ENCODE measurements around the gene RGS6. TPM values are rescaled to one million over a fixed set of nuclear protein-coding genes. Genes with fewer than 3 reads are reported as not detected.

Gene RGS6
- polyA plus RNA-seq, 4 donors, result 1.1 to 11.3 (median 1.3) TPM

DNA sequence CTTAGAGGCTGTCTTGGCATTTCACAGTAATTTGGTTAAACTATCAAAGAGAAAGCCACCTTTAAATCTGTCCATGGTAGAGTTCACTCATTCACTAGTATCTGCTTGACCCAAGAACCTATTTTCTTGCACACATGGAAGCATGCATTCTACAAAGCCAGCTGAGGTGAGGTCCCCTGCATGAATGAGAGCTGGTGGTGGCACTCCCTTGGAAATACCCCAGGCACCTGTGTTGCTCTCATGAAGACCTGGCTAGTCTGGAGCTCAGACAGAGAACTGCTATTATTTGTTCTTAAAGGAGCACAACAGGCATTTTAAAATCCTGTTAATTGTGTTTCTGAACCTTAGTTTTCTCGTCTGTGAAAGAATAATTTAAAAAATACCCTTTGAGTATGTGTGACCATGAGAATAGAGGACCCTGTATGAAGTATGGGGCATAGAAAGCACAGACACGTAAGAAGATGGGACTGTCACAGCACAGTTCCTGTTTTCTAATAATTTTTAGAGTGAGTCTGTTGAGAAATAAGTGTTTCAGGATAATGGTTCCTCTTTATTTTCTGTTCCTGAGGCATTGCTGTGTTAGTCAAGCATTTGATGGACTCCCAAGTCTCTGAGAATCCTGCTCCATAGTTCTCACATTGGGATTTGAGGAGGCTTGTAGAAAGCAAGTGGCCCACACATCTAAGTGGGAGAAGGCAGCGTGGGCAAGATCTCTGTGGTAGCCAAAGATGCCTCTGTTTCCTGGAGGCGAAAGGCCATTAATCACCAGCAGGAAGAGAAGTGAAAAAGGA is 10.9 kb downstream of the RGS6 start:
- DNase-seq (ENCODE audit: low read depth in 4 of 4, low spot score in 3 of 4), result no peak

DNA sequence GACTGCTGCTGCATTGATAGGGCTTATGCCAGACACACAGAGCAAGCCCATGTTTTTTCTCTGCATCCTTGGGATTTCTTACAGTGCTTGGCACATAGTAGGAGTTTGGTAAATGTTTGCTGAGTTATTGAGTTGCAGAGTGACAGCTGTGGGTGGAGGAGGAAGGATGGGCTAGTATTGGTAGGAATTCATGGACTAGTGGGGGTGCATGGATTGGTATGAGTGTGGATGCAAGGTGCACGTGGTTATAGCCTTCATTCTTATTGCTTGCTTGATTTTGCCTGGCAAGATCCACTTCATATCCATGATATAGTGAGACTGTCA is 11.4 kb downstream of the RGS6 start:
- no peak for DNase-seq (ENCODE audit: low read depth in 4 of 4, low spot score in 3 of 4)

DNA sequence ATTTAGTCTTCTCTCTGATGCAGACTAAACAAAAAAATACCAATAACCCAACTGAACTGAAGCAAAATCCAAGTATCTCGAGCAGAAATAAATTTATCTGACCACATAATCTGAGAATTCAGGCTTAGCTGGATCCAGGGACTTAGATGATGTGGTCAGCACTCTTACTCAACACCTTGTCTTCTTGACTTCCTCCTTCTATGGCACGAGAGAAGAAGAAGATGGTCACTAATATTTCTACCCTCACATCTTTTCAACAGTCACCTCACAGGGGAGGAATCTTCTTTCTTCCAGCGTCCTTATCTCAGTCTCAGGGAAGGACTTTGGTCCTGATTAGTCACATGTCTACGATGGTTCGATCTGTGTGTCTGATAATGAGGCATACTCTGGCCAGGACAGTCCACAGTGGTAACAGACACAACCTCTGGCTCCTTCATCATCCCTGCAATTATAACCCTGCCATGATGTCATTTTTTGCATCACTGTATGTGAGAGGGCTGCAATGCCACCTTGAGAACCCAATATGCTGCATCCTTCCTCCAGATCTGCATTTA is 15.8 kb downstream of the RGS6 start:
- DNase-seq (ENCODE audit: low read depth in 4 of 4, low spot score in 3 of 4), result no peak

DNA sequence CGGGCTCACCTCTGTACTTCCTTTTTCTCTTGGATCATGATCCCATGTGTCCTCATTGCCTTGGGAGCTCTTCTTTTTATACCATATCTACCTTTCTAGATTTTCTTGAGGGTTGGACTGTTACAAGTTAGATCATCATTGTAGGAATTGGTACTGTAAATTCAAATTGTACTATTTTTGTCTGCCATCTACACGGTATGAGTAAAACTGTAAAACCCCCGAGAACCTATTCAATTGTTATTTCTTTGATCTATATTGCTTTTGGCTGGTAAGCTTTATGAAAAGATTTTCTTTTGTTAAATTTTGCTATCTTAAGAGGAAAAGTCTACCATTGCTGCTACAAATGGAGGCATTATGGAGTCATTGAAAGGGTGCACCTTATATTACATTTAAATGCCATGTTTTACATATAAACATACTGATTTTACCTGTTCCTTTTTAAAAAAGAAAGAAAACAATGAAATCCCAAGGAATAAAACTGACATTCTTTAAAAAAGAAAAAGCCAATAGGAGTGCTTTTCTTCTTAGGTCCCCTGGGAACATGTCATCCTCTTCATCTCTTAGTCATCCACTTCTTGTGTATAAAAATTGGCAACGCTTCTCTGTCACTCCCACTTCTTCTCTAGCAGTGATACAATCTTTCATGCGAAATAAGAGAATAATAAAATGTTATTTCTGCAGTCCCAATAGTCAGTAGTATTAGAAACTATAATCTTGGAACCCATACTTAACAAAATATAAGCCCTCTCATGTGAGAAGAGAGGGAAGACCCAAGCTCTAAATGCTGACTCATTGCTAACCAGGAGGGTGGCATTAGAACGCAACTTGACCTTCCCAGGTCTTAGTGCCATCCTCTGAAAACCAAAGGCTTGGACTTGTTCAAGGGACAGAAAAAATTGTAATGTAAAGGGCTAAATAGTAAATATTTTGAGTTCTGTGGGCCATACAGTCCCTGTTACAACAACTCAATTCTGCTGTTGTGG is 20.4 kb downstream of the RGS6 start:
- no peak for DNase-seq (ENCODE audit: low read depth in 4 of 4, low spot score in 3 of 4)

DNA sequence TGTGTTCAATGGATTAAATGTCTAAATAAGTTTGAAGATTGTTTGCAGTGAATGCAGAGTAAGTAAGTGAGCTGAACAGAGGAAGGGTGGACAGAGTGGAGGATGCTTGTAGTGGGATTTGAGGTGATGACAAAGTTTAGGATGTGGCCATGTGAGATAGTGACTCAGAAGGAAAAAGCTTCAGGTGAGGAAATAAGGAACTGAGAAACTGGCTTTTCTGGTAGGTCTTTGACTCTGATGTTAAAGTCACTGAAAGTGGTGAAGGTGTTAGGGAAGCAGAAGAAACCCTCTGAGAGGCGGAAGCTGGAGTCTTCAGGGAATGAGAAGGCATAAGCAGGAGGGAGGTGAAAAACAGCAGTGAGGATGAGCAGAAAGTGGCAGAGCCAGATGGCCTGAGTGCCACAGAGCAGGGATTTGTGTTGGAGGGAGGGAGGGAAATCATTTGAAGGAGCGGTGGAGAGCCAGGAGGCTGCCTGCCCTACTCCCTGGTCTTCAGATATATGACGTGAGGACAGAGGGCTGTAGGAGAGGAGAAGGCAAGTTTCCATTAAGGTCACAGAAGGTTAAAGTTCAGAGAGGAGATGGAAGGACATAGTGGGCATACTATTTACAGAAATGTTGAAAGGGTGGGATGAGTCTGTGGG is 24.8 kb downstream of the RGS6 start:
- DNase-seq (ENCODE audit: low read depth in 4 of 4, low spot score in 3 of 4), result no peak

DNA sequence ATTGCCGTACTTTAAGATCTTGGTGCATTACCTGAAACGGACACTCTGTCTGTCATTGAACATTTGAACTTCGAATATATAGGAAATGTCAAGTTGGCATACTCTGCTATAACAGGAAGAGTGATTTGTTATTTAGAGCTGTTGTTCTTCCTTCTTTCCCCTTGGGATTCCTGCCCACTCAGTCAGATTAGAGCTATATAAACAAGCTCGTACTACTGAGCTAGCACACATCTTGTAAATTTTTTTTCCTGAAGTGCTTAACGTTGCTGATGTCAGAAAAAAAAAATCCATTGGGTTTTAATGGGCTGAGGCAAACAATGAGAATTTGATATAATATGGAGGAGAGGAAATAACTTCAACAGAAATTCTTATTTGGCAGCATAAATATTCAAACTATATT is 26.8 kb downstream of the RGS6 start:
- no peak for DNase-seq (ENCODE audit: low read depth in 4 of 4, low spot score in 3 of 4)

DNA sequence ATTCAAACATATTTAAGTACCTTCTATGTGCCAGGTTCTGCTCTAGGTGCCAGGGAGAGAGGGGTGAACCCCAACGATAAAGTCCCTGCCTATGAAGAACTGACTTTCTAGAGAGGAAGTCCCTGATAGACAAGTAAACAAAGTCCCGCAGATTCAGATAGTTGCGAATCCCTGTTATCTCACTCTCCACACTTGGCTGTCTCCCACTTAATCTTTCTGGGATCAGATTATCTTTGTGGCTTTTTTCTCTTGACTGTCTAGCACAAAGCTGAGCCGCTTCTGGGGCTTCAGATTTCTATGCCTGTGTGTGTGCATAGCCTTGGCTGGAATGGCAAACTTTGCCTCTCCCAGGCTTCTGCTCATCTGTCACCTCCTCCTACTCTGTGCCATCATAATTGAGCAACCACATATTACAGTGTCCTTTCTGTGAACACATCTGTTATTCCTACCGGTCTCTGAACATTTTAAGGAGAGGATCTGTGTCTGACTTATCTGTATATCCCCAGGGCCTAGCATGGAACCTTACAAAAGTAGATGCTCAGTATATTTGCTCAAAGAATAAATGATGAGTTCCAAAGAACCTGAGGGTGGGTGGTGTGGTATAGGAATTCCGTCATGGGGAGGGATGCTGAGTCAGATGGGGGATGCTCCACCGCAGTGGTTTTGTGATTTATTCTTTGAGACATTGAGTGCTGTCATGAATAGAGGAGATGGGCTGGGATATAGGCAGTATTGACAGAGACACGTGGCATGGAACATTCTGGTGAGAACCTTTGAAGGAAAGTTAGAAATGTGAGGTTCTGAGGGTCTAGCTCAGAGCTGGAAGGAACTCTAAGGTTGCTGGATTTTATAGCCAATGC is 28.5 kb downstream of the RGS6 start:
- DNase-seq (ENCODE audit: low read depth in 4 of 4, low spot score in 3 of 4), result no peak

DNA sequence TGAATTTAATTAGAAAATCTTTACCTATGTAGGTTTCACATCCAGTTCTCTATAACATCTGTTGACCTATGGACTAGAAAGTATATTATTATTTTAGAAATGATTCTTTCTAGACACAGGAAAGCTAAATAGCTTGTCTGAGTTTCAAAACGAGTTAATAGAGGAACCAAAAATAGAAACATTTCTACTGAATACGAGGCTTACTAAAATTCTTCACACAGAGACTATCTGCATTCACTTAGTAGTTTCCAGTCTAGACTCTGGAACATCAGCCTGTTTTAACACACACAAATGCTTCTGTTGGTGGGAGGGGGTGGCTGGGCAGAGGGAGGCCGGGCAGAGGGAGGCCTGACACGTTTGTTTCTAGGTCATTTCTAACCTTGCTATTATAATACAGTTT is 29.7 kb downstream of the RGS6 start:
- no peak for DNase-seq (ENCODE audit: low read depth in 4 of 4, low spot score in 3 of 4)

DNA sequence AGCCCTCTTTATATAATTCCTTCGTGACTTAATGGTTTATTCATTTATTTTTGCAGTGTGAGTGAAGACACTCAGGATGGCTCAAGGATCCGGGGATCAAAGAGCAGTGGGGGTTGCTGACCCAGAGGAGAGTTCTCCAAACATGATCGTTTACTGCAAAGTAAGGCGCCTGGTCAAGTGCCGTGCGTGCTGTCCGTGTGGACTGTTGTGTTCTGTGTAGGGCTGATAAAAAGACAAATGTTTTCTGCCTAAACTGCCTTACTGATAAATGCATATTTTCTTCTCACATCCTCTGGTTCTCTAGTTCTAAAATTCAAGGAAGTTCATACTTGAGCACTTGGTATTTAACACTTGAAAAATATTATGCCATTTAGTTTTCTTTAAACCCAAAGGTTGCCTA is 32.5 kb downstream of the RGS6 start:
- DNase-seq (ENCODE audit: low read depth in 4 of 4, low spot score in 3 of 4), result no peak

DNA sequence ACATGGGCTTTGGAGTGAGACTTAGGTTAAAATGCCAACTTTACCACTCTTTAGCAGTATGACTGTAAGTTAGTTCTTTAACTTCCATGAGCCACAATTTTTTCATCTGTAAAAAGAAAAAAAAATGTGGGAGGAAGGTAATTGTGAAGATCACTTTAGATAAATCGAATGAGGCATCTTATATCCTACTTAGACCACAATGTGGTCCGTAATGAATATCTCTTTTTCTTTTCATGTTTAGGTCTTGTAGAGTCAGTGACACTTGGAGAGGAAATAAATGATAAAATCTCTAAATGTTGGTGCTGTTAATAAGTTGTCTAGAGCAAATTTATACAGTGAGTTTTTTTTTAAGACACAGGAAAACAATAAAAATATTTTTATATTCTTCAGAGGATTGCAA is 34.3 kb downstream of the RGS6 start:
- DNase-seq (ENCODE audit: low read depth in 4 of 4, low spot score in 3 of 4), result no peak

DNA sequence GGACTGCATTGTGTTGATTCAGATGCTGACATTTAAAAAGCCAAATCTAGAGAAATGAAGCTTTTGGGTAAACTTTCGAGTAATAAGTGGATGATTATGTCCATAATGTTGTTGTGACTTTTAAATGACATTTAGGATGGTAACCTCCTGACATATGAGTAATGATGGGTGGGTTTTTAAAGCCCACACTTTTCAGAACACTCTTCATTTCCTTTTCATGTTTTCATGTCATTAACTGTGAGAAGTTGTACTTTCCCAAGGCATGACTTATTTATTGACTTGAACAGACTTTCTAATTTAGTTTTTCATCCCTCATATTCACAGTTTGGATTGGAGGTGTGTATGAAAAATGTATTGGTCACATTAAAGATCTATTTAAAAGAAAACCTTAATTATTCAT is 35.5 kb downstream of the RGS6 start:
- no peak for DNase-seq (ENCODE audit: low read depth in 4 of 4, low spot score in 3 of 4)

DNA sequence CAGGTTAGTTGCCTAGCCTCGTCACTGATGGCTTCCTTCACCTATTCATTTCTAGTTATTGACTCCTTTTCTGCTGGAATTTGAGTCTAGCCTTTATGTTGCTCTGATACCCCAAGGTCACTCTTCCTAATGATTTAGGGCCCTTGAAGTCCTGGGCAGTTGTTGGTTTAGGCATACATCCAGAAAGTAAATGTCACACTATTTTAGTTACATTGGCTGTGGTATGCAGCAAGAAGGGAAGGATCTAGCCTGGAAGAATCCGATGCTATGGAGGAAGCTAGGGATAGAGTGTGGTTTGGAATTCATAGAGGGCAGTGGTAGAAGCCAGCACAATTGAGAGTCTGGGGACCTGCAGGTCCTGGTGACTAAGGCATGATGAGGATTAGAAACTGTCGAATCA is 38.0 kb downstream of the RGS6 start:
- no peak for DNase-seq (ENCODE audit: low read depth in 4 of 4, low spot score in 3 of 4)

DNA sequence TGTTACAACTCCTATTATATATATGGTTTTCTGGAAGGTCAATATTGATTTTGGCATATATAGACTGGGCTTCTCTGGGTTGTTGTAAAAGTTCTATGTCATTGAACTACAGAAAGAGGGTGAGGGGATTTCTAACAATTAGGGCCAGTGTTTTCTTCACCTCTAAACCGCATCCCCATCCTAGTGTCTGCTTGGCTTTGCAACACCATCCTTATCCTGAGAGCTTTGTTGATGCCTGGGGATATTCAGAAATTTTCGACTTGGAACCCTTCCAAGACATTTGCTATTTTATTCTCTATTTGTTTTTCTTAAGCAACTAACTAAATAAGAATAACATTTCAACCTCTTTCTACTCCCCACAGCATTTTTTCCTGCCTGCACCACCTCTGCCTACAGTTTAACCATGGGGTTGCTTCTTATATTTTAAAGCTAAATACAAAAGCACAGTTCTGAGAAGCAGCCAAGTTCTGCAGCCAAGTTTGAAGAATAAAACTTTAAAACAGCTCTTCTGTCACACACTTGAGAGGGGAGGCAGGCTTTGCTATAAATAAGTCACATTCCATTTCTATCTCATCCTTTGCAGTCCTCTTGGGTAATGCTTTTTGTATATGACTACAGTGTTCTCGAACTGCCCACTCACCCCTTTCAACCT is 53.4 kb downstream of the RGS6 start:
- peak; percentile 14 to 33 (median 26) for DNase-seq (ENCODE audit: low read depth in 4 of 4, low spot score in 3 of 4)

DNA sequence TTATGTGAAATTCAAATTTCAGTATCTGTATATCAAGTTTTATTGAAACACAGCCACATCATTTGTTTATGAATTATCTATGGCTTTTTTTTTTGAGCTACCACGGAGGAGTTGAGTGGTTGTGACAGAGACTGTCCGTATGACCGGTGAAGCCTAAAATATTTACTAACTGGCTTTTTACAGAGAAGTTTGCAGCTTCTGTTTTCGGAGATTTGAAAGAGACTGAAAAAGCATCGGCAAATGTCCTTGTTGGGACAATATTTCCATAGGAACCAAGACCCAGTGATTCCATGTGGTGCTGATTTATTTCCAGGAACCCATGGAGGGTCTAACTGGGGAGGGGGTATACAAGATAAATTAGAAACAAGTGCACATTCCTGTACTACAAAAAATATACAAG is 56.2 kb downstream of the RGS6 start:
- DNase-seq (ENCODE audit: low read depth in 4 of 4, low spot score in 3 of 4), result no peak

DNA sequence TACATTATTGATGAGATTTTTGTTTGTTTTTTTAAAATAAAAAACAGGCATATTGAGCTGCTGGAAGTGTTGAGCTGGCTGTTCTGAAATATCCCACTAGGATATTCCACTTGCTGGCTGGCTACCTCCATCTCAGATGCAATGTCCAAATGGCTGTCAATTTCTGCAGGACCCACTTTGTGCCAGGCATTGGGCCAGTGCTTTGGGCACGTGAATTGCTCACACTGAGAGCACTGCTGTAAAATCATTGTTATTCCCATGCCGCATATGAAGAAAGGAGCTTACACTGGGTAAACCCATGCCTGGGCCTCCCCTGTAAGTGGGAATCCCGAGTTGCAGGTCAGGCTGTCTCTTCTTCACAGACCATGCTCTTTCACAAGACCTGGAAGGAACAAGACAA is 56.7 kb downstream of the RGS6 start:
- no peak for DNase-seq (ENCODE audit: low read depth in 4 of 4, low spot score in 3 of 4)

DNA sequence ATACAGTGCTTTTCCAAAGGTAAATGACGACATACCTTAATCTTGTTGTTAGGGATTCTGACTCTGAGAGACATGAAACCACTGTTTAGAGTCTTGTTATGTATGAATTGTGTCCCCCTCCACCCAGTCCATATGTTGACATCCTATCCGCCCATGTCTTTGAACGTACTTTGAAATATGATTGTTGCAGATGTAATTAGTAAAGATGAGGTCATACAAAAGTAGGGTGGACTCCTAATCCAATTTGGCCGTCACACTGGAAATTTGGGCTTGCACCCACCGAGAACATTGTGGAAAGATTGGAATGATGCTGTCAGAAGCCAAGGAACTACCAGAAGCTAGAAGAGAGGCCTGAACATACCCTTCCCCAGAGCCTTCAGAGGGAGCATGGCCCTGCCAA is 62.2 kb downstream of the RGS6 start:
- DNase-seq (ENCODE audit: low read depth in 4 of 4, low spot score in 3 of 4), result no peak

DNA sequence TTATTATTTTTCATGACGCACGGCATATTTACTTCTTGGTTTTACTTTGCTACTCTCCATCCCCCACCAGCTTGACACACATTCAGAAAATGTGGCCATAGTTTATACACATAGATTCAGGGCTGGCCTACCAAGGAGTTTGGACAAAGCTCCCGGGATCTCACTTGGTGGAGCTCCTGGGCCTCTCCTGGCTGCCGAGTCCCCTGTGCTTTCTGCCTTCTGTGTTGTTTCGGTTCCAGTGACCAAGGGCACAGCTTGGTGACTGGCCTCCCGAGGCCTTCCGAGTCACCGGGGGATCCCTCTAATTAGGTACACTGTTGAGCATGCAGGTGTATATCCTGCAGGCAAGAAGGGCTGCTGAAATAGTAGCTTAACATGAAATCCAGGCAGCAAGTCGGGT is 63.5 kb downstream of the RGS6 start:
- DNase-seq (ENCODE audit: low read depth in 4 of 4, low spot score in 3 of 4), result no peak

DNA sequence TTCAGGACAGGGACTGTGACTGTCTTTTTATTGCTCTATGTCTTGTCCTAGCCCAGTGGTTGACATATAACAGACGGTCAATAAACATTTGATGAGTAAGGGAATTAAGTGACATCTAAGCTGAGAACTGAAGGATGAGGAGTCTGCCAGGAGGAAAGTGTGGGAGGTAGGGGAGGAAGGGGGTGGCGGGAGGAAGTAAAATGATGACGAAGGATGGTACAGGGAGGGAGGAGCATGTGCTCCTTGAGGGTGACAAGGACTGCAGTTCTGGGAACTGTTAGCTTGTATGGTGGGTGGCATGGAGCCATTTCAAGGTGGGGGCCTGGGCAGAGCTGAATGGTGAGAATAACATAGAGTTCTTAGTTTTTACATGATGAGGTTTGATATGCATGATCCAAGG is 64.4 kb downstream of the RGS6 start:
- DNase-seq (ENCODE audit: low read depth in 4 of 4, low spot score in 3 of 4), result no peak

DNA sequence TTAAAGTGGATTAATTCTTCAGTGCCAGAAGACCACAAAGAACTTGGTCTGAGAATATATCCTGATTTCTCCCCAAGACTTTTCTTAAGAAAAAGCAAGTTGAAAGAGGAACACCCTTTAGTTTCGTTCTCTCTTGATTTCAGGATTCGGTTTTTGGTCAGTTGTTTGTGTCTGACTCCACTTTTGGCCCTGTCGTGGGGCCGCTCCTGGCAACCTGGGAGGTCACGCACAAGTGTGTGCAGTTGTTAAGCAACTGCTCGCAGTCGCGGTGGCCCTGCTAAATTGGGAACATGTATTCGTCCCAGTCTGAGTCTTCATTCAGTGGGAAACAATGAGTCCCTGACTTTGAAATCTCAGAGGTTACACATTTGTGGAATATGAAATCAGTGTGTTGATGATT is 68.7 kb downstream of the RGS6 start:
- no peak for DNase-seq (ENCODE audit: low read depth in 4 of 4, low spot score in 3 of 4)

DNA sequence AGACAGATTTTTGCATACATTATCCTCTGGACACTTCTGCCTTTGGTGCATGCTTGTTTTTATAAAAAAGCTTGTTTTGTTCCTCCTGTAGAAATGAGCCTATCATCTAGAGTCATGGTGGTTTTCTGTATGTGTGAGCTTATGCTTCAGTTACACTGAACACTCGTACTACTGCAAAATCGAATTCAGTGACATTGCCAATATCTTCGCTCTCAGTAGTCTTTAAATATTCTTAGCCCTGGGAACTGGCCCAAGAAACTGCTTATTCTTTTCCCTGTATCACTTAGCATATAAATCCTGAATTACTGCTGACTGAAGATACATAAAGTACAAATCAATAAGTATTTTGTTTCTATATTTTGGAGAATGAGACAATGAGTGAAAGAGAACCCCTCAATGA is 70.5 kb downstream of the RGS6 start:
- DNase-seq (ENCODE audit: low read depth in 4 of 4, low spot score in 3 of 4), result no peak
